ENCODE data around the gene PGLYRP3. TPM values are rescaled to one million over a fixed set of nuclear protein-coding genes. Genes with fewer than 3 reads are reported as not detected.

Gene PGLYRP3
- total and polyA plus RNA-seq, 2 of the 8 experiments (the other 6 are each of a cell fraction or from before 2014, with no cell fraction given): not detected

DNA sequence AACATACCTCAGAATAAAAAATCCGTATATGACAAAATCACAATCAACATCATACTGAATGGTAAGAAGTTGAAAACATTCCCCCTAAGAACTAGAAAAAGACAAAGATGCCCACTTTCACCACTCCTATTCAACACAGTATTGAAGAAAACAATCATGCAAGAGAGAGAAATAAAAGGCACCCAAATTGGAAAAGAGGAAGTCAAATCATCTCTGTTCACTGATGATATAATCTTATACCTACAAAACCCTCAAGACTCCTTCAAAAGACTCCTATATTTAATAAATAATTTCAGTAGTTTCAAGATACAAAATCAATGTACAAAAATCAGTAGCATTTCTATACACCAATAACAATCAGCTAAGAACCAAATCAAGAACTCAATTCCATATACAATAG is 21.1 kb upstream of the PGLYRP3 start:
- no peaks in the 10 kb centered on the region for H4K20me1 ChIP-seq (replicated peaks in 1 of 2; ENCODE audit: control insufficient read depth in 1 of 2, insufficient read depth in 2 of 2, low read length in 2 of 2)
- H4K8ac ChIP-seq (ENCODE audit: extremely low read depth, insufficient read depth, low read length): no peak overlapping the region
- whole genome bisulfite sequencing, 2 experiments (ENCODE audit: extremely low coverage in 1 of 2, insufficient coverage in 1 of 2, insufficient read length in 1 of 2, insufficient replicate concordance in 2 of 2, low coverage in 1 of 2, low lambda C conversion rate in 2 of 2, missing lambda C conversion rate in 1 of 2): 89% methylated on average over 1 of the region's 1 CpG; no CpG with 5 or more reads in 1 of the 2 experiments
- H2AFZ ChIP-seq (ENCODE audit: low read length): no peak overlapping the region
- H3K27me3 ChIP-seq (replicated peaks in 1 of 4; ENCODE audit: control insufficient read depth in 3 of 4, extremely low read depth in 1 of 4, insufficient read depth in 3 of 4, low read length in 3 of 4): no peaks in the 10 kb centered on the region
- H4K5ac ChIP-seq (ENCODE audit: insufficient read length, low read depth, low read length): no peak overlapping the region
- no peak overlapping the region for H2BK5ac ChIP-seq (ENCODE audit: low read depth, low read length)
- no peak overlapping the region for H3K56ac ChIP-seq (replicated peaks; ENCODE audit: insufficient read length, low read depth, low read length)
- H3K14ac ChIP-seq (ENCODE audit: insufficient read length): no peak overlapping the region
- no peaks in the 10 kb centered on the region for H3K23me2 ChIP-seq (ENCODE audit: low read depth, low read length)
- H2BK15ac ChIP-seq (ENCODE audit: low read length): no peak overlapping the region
- peaks cover 7 to 19% of the 10 kb centered on the region in 2 experiments; a peak in 2 of 4 replicates for H3K9me3 ChIP-seq (ENCODE audit: insufficient read depth in 2 of 2, low read depth in 1 of 2, low read length in 1 of 2)
- no peak overlapping the region for H3K27ac ChIP-seq (ENCODE audit: low read depth, low read length)
- H3K18ac ChIP-seq (ENCODE audit: extremely low read depth, low read length): no peak overlapping the region
- no peaks in the 10 kb centered on the region for H3K36me3 ChIP-seq (ENCODE audit: control insufficient read depth in 2 of 4, insufficient read depth in 4 of 4, low read length in 3 of 4)
- no peak overlapping the region for H2BK120ac ChIP-seq (replicated peaks; ENCODE audit: low read depth, low read length)
- CTCF ChIA-PET (ENCODE audit: partially characterized antibody): no interaction called here
- no peak overlapping the region for H3K4me3 ChIP-seq (ENCODE audit: extremely low read depth in 1 of 4, insufficient read depth in 2 of 4, low read depth in 3 of 4, low read length in 4 of 4)
- H3K79me2 ChIP-seq (ENCODE audit: control insufficient read depth in 1 of 2, insufficient read depth in 2 of 2, low read length in 2 of 2): no peaks in the 10 kb centered on the region
- no peaks in the 10 kb centered on the region for H3K79me1 ChIP-seq (ENCODE audit: low read depth, low read length)
- no peak for DNase-seq (ENCODE audit: low read depth in 1 of 2, low spot score in 2 of 2)
- POLR2A ChIA-PET (ENCODE audit: partially characterized antibody): no interaction called here
- H3K4ac ChIP-seq (replicated peaks; ENCODE audit: insufficient read length, low read depth, low read length): no peak overlapping the region
- H3K4me2 ChIP-seq (ENCODE audit: insufficient read depth in 1 of 2, low read depth in 2 of 2, low read length in 2 of 2): no peak overlapping the region
- H2AK5ac ChIP-seq (ENCODE audit: low read depth, low read length): no peak overlapping the region
- no peak for FAIRE-seq
- no peak overlapping the region for H4K91ac ChIP-seq (replicated peaks; ENCODE audit: insufficient read length, low read length)
- H3K23ac ChIP-seq (ENCODE audit: insufficient read length): no peak overlapping the region
- no peaks in the 10 kb centered on the region for H3K4me1 ChIP-seq (replicated peaks in 1 of 4; ENCODE audit: control insufficient read depth in 3 of 4, insufficient read depth in 4 of 4, low read length in 3 of 4)
- no peak overlapping the region for H3K9ac ChIP-seq (replicated peaks in 1 of 4; ENCODE audit: extremely low read depth in 1 of 4, low read depth in 3 of 4, low read length in 3 of 4)
- no peak overlapping the region for H2BK12ac ChIP-seq (ENCODE audit: low read depth, low read length)
- no peak overlapping the region for H2BK20ac ChIP-seq (ENCODE audit: low read length)
- TF ChIP-seq KDM5A (IDR thresholded peaks at IDR 0.05; ENCODE audit: low read length): no peak

All from H1 (cell line).